H1 (cell line): ENCODE measurements around the gene STXBP5L. TPM values are rescaled to one million over a fixed set of nuclear protein-coding genes. Genes with fewer than 3 reads are reported as not detected.
"Not testable (repeated sequence)": the region's sequence is repeated elsewhere in the genome, so short reads cannot be mapped to it uniquely, and the experiment has no call there.

Experiments used
- CTCF ChIA-PET: fragments of 300-600 bp; sonication (Branson Sonifier 250); formaldehyde crosslinking; loops from one replicate; lab custom pipeline; 2021; ENCODE audit not compliant: partially characterized antibody; lab: Charles Lee
- POLR2A ChIA-PET: fragments of 300-600 bp; sonication (Branson Sonifier 250); formaldehyde crosslinking; loops from one replicate; lab custom pipeline; 2021; ENCODE audit warnings: inconsistent platforms; ENCODE audit not compliant: partially characterized antibody; lab: Charles Lee
- DNase-seq, 2 experiments: peaks; one replicate each; pipeline versions ENCODE4 v3.0.0 to v3.0.0-alpha.2; 2010 to 2022; ENCODE audit warnings: low spot score in 2 of 2, low read depth in 1 of 2, mixed read lengths in 1 of 2
- FAIRE-seq: peaks from 2 replicates; lab custom pipeline; 2011; peaks lifted over from hg19 to GRCh38; lab: Jason Lieb, UNC
- H2AFZ ChIP-seq: 2 replicates; pipeline ENCODE4 v1.8.1; 2012; ENCODE audit warnings: low read length, inconsistent platforms
- H2AK5ac ChIP-seq: 2 replicates; pipeline ENCODE4 v1.6.1; 2013; ENCODE audit warnings: low read depth, low read length
- H2BK120ac ChIP-seq: replicated peaks from 2 replicates; pipeline ENCODE3; 2013; ENCODE audit warnings: low read depth, low read length, inconsistent platforms
- H2BK12ac ChIP-seq: 2 replicates; pipeline ENCODE4 v1.6.1; 2013; ENCODE audit warnings: low read depth, low read length
- H2BK15ac ChIP-seq: 2 replicates; pipeline ENCODE4 v1.6.1; 2013; ENCODE audit warnings: low read length
- H2BK20ac ChIP-seq: 2 replicates; pipeline ENCODE4 v1.6.1; 2013; ENCODE audit warnings: low read length
- H2BK5ac ChIP-seq: 2 replicates; pipeline ENCODE4 v1.6.1; 2013; ENCODE audit warnings: low read depth, low read length
- H3K14ac ChIP-seq: 2 replicates; pipeline ENCODE4 v1.6.1; 2013; ENCODE audit warnings: inconsistent platforms; ENCODE audit not compliant: insufficient read length
- H3K18ac ChIP-seq: 2 replicates; pipeline ENCODE4 v1.6.1; 2013; ENCODE audit warnings: low read length; ENCODE audit errors: extremely low read depth
- H3K23ac ChIP-seq: 2 replicates; pipeline ENCODE4 v1.6.1; 2013; ENCODE audit warnings: inconsistent platforms; ENCODE audit not compliant: insufficient read length
- H3K23me2 ChIP-seq: 2 replicates; pipeline ENCODE4 v1.6.1; 2013; ENCODE audit warnings: low read depth, low read length
- H3K27ac ChIP-seq: 2 replicates; pipeline ENCODE4 v1.6.1; 2011; ENCODE audit warnings: low read depth, low read length, inconsistent platforms
- H3K27me3 ChIP-seq, 4 experiments: replicated peaks in 1 of 4; 1 replicate in 1 of 4; 2 replicates in 3 of 4; pipeline versions ENCODE4 v1.6.1 to v1.8.1; 2011 to 2013; ENCODE audit warnings: low read length in 3 of 4, mild to moderate bottlenecking in 3 of 4, inconsistent platforms in 2 of 4, mixed read lengths in 2 of 4, moderate library complexity in 1 of 4; ENCODE audit not compliant: control insufficient read depth in 3 of 4, insufficient read depth in 3 of 4; ENCODE audit errors: extremely low read depth in 1 of 4
- H3K36me3 ChIP-seq, 4 experiments: 2 replicates each; pipeline versions ENCODE4 v1.6.1 to v1.8.1; 2011 to 2013; ENCODE audit warnings: mild to moderate bottlenecking in 4 of 4, low read length in 3 of 4, moderate library complexity in 2 of 4, control low read depth in 1 of 4, inconsistent platforms in 1 of 4; ENCODE audit not compliant: insufficient read depth in 4 of 4, control insufficient read depth in 2 of 4
- H3K4ac ChIP-seq: replicated peaks from 2 replicates; pipeline ENCODE3; 2013; ENCODE audit warnings: low read length, low read depth, mixed read lengths, inconsistent platforms; ENCODE audit not compliant: insufficient read length
- H3K4me1 ChIP-seq, 4 experiments: replicated peaks in 1 of 4; 1 replicate in 1 of 4; 2 replicates in 3 of 4; pipeline versions ENCODE4 v1.6.1 to v1.8.1; 2011 to 2013; ENCODE audit warnings: low read length in 3 of 4, inconsistent platforms in 2 of 4, mixed read lengths in 1 of 4; ENCODE audit not compliant: insufficient read depth in 4 of 4, control insufficient read depth in 3 of 4
- H3K4me2 ChIP-seq, 2 experiments: 2 replicates each; pipeline versions ENCODE4 v1.6.1 to v1.8.1; 2011 to 2013; ENCODE audit warnings: low read depth in 2 of 2, low read length in 2 of 2, control low read depth in 1 of 2, inconsistent platforms in 1 of 2, mild to moderate bottlenecking in 1 of 2; ENCODE audit not compliant: insufficient read depth in 1 of 2
- H3K4me3 ChIP-seq, 4 experiments: fragments of 200-600, 300-600 bp in 1 of 4; sonication (generic), shearing (Covaris generic), sonication (Bioruptor Twin) in 1 of 4; 2 replicates each; pipeline versions ENCODE4 v1.5.1 to v1.8.1; 2011 to 2016; ENCODE audit warnings: low read length in 4 of 4, low read depth in 3 of 4, control low read depth in 2 of 4, inconsistent platforms in 2 of 4, mild to moderate bottlenecking in 2 of 4, mixed read lengths in 1 of 4, moderate library complexity in 1 of 4; ENCODE audit not compliant: insufficient read depth in 2 of 4; ENCODE audit errors: extremely low read depth in 1 of 4
- H3K56ac ChIP-seq: replicated peaks from 2 replicates; pipeline ENCODE3; 2013; ENCODE audit warnings: low read depth, mild to moderate bottlenecking, mixed read lengths, low read length, inconsistent platforms; ENCODE audit not compliant: insufficient read length
- H3K79me1 ChIP-seq: 2 replicates; pipeline ENCODE4 v1.6.1; 2013; ENCODE audit warnings: low read depth, low read length, control low read depth
- H3K79me2 ChIP-seq, 2 experiments: 2 replicates each; pipeline versions ENCODE4 v1.6.1 to v1.8.1; 2012 to 2013; ENCODE audit warnings: low read length in 2 of 2, mild to moderate bottlenecking in 2 of 2, inconsistent platforms in 1 of 2; ENCODE audit not compliant: insufficient read depth in 2 of 2, control insufficient read depth in 1 of 2
- H3K9ac ChIP-seq, 4 experiments: replicated peaks in 1 of 4; 1 replicate in 1 of 4; 2 replicates in 3 of 4; pipeline versions ENCODE4 v1.6.1 to v1.8.1; 2011 to 2013; ENCODE audit warnings: low read depth in 3 of 4, low read length in 3 of 4, control low read depth in 2 of 4, mild to moderate bottlenecking in 2 of 4, moderate library complexity in 2 of 4, inconsistent platforms in 1 of 4; ENCODE audit errors: extremely low read depth in 1 of 4
- H3K9me3 ChIP-seq, 2 experiments: 2 replicates each; pipeline versions ENCODE4 v1.6.1 to v1.8.1; 2012 to 2013; ENCODE audit warnings: mild to moderate bottlenecking in 2 of 2, moderate library complexity in 2 of 2, control low read depth in 1 of 2, inconsistent platforms in 1 of 2, low read depth in 1 of 2, low read length in 1 of 2, mixed read lengths in 1 of 2; ENCODE audit not compliant: insufficient read depth in 2 of 2
- H4K20me1 ChIP-seq, 2 experiments: replicated peaks in 1 of 2; 2 replicates each; pipeline versions ENCODE3 to v1.8.1; 2011 to 2013; ENCODE audit warnings: inconsistent platforms in 2 of 2, low read length in 2 of 2, mild to moderate bottlenecking in 1 of 2; ENCODE audit not compliant: insufficient read depth in 2 of 2, control insufficient read depth in 1 of 2
- H4K5ac ChIP-seq: 2 replicates; pipeline ENCODE4 v1.6.1; 2013; ENCODE audit warnings: low read length, low read depth, mixed read lengths, inconsistent platforms; ENCODE audit not compliant: insufficient read length
- H4K8ac ChIP-seq: 2 replicates; pipeline ENCODE4 v1.8.0; 2013; ENCODE audit warnings: mild to moderate bottlenecking, moderate library complexity, low read length, inconsistent platforms; ENCODE audit not compliant: insufficient read depth; ENCODE audit errors: extremely low read depth
- H4K91ac ChIP-seq: replicated peaks from 2 replicates; pipeline ENCODE3; 2013; ENCODE audit warnings: low read length, mixed read lengths, inconsistent platforms; ENCODE audit not compliant: insufficient read length
- WGBS, 2 experiments: shearing (Covaris generic) in 1 of 2; methylation state at CpG; one replicate each; pipeline versions ENCODE4 v1.1.6 to v1.1.7; 2013 to 2015; ENCODE audit warnings: low lambda C conversion rate in 2 of 2, mixed read lengths in 2 of 2, inconsistent platforms in 1 of 2, low coverage in 1 of 2, missing lambda C conversion rate in 1 of 2; ENCODE audit not compliant: insufficient replicate concordance in 2 of 2, insufficient coverage in 1 of 2, insufficient read length in 1 of 2; ENCODE audit errors: extremely low coverage in 1 of 2, missing lambda C conversion rate in 1 of 2; 5-methylcytosine and 5-hydroxymethylcytosine counted together
- polyA plus RNA-seq, 7 experiments: library from polyadenylated mRNA; depleted of rRNA in 3 of 7; stranded (reverse) in 5 of 7; unstranded in 2 of 7; fragments of >200 nt in 5 of 7; fragments of 200-250 nt in 2 of 7; gene quantifications; 1 replicate in 5 of 7; 2 replicates in 1 of 7; 4 replicates in 1 of 7; pipeline versions ENCODE4 v1.2.1 to v1.2.3, GENCODE V29; 2011 to 2013; ENCODE audit warnings: missing spikeins in 2 of 7, mixed read lengths in 2 of 7
- total RNA-seq: library from RNA; stranded (reverse); fragmentation: NEBNext Ultra II Directional; extraction: Animal tissue kit (Norgen Biotek cat#: 25700); gene quantifications from 2 replicates; pipeline ENCODE4 v1.2.1, GENCODE V29; 2021

Gene STXBP5L
- total and polyA plus RNA-seq, 2 of the 8 experiments (the other 6 are each of a cell fraction or from before 2014, with no cell fraction given) = 2.0 to 6.0 TPM

GRCh38 chr3:121398051-121398450 lies 490.0 kb downstream of the STXBP5L start:
- H4K91ac ChIP-seq, H3K27ac ChIP-seq, H3K23ac ChIP-seq, DNase-seq, H3K9me3 ChIP-seq, H3K27me3 ChIP-seq, H2BK5ac ChIP-seq, H2BK15ac ChIP-seq, H3K23me2 ChIP-seq, H3K36me3 ChIP-seq, H3K14ac ChIP-seq, H3K79me2 ChIP-seq, H4K5ac ChIP-seq, H2BK120ac ChIP-seq, H4K8ac ChIP-seq, H3K18ac ChIP-seq, H3K9ac ChIP-seq, H2BK20ac ChIP-seq, H3K4me3 ChIP-seq, H2AFZ ChIP-seq, H3K56ac ChIP-seq, H3K4me2 ChIP-seq, H2AK5ac ChIP-seq, POLR2A ChIA-PET, FAIRE-seq, H3K4ac ChIP-seq, H2BK12ac ChIP-seq, H3K4me1 ChIP-seq, H4K20me1 ChIP-seq, H3K79me1 ChIP-seq: not testable (repeated sequence)
- CTCF ChIA-PET = interaction anchor here (1.0 kb wide), 1 partner anchor 579 kb away, joined by 4 read pairs; no protein-coding TSS in a partner anchor
- WGBS, 2 experiments = 83% methylated on average over 8 of the region's 8 CpGs; no CpG with 5 or more reads in 1 of the 2 experiments
